HG03558 (cell line): ENCODE data around the gene RASA4B.
A peak's percentile ranks its signal among the peaks of the same experiment; 100 is the strongest.
"Not testable (repeated sequence)": the region's sequence is repeated elsewhere in the genome, so short reads cannot be mapped to it uniquely, and the experiment has no call there.

ENCODE experiments used
- ATAC-seq: cut with Tn5 transposase; IDR thresholded peaks from one replicate; pipeline ENCODE4 v1.9.1; 2021; ENCODE audit warnings: moderate number of reproducible peaks; ENCODE audit not compliant: unreplicated experiment; ENCODE audit errors: extremely low read depth

RASA4B gene

DNA sequence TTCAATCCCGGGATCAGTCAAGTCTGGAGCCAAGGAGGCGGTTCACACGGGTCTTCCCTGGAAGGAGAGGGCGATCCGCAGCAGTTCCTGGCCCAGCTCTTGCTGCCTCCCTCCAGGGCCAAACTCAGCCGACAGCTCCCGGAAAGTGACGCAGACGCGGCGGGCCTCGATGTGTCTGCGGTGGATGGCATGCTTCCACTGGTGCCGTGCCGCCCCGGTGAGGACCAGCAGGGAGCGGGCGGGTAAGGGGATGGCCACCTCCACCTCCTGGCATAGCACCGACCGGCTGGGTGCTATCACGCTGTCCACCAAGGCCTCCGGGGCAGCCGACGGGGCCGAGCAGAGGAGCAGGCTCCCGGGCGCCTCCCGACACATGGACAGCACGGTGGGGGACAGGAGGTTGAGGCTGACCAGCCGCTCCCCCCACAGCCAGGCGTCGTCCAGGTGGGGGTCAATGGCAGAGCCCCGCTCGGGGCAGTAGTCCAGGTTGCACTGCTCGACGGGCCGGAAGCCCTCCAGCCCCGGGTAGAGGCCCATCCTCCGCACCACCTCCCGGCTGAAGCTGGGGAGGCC lies 60.1 kb downstream of the RASA4B start:
- no peak for ATAC-seq

DNA sequence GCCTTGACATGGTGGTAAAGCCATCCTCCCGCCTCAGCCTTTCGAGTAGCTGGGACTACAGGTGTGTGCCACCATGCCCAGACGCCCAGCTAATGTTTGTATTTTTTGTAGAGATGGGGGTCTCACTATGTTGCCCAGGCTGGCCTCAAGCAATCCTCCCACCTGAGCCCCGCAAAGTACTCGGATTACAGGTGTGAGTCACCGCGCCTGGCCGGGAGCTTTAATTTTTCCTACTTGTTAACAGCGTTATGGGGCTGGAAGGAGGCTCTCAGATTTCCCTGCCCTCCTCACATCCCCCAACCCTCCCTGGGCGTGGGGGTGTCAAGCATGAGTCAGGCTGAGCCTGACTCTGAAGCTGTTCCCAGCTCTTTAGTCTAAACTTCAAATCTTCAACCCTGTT lies 61.2 kb downstream of the RASA4B start:
- no peak for ATAC-seq

DNA sequence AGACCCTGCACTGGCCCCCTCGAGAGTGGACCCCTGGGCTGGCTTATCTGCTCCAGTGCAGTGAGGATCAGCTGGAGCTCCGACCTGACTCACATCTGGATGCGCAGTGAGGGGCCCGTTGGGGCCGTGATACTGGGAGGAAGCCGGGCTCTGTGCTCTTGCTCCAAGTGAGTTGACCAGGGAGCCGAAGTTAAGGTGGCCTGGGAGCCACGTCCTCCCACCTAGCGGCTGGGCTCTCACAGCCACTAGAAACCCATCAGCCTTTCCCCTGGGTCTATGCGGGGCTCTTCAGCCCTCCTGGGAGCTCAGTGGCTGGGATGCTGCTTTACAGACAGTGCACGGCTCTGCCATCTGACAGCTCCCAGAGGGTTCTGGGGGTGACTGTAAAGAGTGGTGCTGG lies 62.0 kb downstream of the RASA4B start:
- ATAC-seq: no peak

DNA sequence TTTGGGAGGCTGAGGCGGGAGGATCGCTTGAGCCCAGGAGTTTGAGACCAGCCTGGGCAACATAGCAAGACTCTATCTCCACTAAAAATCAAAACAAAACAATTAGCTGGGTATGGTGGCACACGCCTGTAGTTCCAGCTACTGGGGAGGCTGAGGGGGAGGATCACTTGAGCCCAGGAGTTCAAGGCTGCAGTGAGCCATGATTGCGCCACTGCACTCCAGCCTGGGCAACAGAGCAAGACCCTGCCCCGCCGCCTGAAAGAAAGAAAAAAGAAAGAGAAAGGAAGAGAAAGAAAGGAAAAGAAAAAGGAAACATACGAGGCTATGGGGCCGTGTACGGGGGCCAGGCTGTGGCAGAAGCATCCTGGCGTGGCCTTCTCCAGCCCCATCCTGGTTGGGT lies 62.6 kb downstream of the RASA4B start:
- ATAC-seq: not testable (repeated sequence)

DNA sequence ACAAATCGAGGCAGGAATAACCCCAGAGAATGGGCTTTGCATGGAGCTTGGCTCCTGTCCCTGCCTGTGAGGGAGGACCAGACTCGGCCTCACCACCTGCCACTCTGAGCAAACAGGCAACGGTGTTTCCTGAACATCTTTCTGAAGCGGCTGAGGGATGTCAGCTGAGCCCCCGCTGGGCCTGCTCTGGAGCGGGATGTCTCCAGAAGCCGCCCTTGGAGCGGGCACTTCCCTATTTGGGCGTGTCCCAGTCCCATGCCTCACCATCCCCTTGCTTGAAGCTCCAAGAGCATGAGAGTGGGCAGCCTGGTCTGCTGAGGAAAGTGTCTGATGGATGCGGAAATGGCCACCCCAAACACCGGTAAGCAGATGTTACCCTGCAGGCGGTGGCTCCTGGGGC lies 63.1 kb downstream of the RASA4B start:
- no peak for ATAC-seq

DNA sequence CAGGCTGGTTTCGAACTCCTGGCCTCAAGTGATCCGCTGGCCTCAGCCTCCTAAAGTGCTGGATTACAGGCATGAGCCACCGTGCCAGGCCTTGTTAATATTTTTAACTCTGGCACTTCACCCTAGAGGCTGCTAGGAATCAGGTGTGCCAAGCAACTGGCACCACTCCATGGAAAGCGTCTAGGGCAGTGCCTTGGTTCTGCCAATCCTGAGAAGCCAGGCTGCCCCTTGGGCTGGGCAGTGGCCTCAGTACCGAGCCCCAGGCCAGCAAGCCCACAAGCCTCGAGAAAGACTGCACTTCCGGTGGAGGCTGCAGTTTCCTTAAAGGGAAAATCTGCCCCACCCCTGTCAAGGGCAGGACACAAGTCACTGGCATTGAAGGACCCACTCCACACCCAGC lies 64.3 kb downstream of the RASA4B start:
- ATAC-seq: no peak

DNA sequence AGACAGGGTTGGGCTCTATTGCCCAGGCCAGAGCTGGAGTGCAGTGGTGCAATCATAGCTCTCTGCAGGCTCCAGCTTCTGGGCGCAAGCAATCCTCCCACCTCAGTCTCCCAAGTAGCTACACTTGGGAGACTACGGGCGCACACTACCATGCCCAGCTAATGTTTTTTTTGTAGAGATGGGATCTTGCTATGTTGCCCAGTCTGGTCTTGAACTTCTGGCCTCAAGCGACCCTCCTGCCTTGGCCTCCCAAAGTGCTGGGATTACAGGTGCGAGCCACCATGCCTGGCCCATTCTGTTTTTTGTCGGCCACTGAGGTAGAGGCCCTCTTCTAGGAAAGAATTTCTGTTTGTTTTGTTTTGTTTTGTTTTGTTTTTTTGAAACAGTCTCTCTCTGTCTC lies 65.1 kb downstream of the RASA4B start:
- no peak for ATAC-seq

DNA sequence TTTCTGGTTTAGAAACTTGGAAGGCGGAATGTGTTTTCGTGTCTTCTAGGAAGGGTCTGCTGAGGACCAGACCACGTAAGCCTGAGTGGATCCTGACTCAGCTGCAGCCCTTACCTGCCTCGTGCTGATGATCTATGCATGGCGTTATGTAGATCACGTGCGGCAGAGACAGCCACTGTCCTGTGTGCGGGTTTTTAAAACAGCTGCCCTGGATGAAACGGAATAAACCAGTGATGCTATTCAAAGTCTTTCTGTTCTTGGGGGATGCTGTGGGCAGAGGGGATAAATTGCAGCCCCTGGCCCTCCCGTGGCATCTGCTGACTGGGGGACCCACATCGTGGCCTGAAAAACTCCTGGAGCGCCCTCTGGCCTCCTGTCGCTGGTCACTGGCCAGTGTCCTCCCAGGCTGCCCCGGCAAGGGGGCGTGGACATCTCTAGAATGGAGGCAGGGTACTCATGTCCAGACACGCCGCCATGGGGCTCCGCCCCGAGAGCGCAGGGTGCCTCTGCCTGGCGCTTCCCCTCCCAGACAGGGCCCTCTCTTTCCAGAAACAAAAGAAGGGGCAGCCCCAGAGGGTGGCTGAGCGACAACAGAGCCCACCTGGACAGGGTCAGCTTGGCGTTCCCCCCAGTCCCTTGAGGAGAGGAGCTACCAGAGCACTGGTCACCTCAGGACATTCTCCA lies 66.1 kb downstream of the RASA4B start:
- ATAC-seq: no peak

DNA sequence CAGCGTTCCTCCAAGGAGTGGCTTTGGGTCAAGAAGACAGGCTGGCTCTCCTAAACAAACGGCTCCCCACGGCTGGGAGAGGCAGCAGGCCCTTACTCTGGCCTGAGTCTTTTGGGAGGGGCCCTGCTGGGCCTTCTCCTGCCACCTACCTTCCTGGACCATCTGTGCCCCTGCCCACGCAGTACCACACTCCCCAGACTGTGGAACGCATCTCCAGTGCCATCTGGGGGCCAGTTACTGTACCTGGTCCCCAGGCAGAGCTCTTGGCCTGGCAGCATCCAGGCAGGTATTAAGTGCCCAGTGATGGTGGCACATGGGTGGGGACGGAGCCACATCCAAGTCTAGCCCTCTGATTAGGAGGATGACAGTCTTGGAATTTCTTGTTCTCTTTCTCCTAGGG lies 67.3 kb downstream of the RASA4B start:
- no peak for ATAC-seq

DNA sequence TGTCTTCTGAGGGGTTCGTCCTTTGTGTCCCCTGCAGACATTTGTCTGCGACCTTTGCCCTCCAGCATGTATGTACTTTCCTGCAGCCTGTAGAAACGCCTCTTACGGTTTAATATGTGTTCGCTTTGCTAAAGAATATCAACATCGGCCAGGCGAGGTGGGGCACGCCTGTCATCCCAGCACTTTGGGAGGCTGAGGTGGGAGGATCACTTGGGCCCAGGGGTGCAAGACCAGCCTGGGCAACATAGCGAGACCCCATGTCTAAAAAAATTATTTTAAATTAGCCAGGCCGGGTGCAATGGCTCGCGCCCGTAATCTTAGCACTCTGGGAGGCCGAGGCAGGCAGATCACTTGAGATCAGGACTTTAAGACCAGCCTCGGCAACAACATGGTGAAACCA lies 68.4 kb downstream of the RASA4B start:
- ATAC-seq: no peak

DNA sequence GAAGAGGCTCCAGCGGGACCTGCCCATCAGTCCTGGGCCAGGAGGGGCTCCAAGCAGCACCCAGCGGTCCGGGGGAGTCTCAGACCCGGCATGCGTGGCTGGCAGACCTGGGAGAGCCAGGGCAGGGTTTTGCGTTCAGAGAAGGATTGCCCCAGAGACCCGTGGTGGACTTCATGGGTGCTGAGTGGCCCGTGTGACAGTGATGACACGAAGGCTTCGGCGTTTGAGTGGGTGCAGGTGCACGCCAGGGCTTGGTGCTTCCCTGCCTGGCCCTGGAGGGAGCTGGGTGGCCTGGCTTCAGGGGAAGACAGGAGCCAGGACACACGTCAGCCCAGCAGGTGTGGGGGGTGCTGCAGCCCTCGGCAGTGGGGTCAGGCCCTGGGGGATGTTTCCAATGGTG lies 70.3 kb downstream of the RASA4B start:
- no peak for ATAC-seq

DNA sequence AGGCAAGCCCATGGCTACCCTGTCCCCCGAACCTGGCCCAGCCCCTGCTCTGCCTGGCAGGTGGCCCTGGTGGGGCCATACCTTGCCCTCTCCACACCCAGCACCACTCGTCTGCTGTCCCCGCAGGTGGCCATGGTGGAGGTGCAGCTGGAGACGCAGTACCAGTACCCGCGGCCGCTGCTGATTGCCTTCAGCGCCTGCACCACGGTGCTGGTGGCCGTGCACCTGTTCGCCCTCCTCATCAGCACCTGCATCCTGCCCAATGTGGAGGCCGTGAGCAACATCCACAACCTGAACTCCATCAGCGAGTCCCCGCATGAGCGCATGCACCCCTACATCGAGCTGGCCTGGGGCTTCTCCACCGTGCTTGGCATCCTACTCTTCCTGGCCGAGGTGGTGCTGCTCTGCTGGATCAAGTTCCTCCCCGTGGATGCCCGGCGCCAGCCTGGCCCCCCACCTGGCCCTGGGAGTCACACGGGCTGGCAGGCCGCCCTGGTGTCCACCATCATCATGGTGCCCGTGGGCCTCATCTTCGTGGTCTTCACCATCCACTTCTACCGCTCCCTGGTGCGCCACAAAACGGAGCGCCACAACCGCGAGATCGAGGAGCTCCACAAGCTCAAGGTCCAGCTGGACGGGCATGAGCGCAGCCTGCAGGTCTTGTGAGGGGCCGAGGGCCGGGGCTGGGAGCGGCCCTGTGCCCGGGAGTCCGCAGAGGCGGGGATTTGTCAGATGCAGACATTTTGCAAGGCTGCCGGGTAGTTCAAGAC lies 71.0 kb downstream of the RASA4B start:
- ATAC-seq: no peak

DNA sequence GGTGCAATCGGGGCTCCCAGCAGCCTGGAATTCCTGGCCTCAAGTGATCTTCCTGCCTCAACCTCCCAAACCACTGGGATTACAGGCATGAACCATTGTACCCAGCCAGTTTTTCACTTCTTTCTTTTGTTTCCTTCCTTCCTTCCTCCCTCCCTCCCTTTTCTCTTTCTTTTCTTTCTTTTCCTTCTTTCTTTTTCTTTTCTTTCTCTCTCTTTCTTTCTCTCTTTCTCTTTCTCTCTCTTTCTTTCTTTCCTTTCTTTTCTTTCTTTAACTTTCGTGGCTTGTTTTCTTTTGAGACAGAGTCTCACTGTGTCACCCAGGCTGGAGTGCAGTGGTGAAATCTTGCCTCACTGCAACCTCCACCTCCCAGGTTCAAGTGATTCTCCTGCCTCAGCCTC lies 71.9 kb downstream of the RASA4B start:
- no peak for ATAC-seq

DNA sequence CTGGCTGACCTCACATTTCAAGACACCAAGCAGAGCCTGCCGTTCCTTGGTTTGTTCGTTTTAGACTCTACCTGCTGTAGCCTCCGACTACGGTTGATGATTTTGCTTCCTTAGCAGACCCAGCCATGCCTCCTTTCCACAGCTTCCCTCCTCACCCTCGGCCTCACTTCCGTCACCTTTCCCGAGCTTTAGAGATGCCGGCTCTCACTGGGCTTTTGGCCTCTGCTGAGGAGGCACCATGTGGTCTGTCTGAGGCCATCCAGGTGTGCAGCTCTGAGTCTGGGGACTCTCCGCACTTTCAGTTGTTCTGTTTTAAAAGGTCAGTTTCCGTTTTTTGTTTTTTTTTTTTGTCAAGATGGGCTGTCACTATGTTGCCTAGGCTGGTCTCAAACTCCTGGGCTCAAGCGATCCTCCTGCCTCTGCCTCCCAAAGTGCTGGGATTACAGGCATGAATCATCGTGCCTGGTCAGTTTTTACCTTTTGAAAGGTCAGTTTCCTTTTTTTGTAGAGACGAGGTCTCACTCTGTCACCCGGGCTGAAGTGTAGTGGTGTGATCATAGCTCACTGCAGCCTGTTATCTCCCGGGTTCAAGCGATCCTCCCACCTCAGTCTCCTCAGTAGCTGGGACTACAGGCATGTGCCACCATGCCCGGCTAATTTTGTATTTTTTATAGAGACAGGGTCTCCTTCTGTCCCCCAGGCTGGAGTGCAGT lies 72.5 kb downstream of the RASA4B start:
- ATAC-seq: peak; percentile 30

DNA sequence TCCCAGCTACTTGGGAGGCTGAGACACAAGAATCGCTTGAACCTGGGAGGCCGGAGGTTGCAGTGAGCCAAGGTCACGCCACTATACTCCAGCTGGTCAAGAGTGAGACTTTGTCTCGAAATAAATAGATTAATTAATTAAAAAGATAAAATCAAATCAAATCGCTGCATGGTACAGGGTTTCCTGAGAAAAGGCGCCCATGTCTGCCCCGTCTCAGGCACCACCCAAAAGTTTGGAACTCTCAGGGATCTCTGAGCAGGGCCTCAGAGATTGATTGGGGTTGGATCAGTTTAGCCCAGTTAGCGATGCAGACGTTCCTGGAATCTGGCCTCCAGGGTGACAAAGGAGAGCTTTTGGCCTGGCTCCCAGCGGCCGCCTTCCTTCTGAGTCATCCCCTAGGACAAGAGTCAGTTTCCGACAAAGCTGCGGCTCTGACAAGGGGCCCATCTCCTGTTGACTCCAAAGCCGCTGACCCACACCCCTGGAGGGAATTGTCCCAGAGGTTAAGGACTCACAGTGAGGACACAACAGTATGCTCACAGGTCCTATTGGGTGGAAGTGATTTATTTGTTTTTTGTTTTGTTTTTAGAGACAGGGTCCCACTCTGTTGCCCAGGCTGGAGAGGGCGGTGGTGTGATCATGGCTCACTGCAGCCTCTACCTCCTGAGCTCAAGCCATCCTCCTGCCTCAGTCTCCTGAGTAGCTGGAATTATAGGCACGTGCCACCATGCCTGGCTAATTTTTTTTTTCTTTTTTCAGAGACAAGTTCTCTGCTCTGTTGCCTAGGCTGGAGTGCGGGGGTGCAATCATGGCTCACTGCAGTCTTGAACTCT lies 77.4 kb downstream of the RASA4B start:
- ATAC-seq: no peak

DNA sequence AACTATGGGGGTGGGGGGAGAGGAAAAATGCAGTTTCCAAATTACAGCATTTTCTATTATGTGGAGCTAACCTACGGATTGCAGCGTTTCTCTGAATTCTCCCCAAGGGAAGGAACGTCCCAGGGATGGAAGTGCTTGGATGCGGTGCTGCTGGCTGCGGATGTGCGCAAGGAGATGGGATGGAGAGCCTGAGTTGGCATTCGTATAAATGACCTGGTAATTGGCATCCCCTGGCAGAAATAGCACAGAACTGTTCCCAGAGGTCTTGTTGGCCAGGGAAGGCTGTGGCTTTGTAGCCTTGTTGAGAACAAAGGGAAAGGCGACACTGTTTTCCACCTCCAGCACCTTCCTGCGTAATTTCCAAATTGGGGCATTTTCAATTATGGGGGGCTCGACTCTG lies 81.5 kb downstream of the RASA4B start:
- no peak for ATAC-seq

DNA sequence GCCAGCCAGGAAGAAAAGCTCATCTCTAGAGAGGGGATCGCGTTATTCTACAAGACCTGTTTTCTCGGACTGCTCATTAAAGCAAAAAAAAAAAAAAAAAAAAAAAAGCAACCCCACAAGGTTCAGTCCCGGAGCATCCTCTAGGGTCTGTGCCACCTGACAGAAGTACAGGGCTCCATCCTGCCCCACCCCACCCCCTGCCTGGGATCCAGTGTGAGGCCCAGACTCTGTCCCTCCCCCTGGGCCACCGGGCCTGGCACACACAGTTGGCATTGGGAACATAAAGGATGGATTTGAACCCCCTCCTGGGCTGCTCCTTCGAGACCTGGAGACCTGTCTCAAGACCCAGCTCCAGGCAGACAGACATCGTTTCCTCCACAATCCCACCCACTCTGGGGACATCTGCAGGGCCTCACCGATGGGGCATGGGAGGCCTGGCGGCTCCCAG lies 83.5 kb downstream of the RASA4B start:
- ATAC-seq: no peak

DNA sequence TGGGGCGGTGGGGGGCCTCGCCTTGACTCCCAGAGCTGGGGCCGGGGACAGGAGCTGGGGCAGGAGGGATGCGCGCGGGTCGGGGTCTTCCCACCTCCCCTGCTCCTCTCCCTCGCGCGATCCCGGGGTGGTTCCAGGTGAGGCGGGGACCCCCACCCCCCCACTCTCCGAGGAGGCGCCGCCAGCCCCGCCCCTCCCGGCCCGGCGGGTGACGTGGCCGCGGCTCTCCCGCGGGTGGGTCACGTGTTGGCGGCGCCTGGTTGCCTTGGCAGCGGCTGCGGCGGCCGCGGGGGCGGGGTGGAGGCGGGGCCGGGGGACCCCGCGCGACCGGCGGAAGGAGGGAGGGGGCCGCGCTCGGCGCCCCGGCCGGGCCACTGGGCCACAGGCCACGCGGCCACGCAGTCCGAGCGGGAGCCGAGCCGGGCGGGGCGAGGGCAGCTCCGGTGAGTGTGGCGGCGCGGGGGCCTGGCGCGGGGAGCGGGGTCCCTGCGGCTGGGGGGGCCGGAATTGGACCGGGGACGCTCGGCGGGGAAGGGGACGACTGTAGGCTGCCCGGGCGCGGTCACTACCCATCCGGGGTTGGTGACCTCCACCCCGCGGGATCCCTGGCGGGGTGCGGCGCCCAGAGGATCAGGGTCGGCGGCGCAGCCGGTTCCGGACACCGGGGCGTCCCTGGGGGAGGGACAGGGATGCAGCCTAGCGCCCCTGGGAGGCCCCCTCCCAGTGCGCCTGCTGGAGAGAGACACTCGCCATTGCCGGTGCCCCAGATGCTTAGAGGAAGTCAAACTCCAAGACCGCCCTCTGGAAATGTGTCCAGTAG lies 84.1 kb downstream of the RASA4B start, which contains the start of gene ORAI2:
Gene ORAI2 (plus strand): TSS at position 357 of the 820 bp plus-strand sequence. CDS start 5,382 bp downstream, outside the sequence.
- no peak for ATAC-seq
